ENCODE results near the gene PROSER3.

Gene PROSER3

DNA sequence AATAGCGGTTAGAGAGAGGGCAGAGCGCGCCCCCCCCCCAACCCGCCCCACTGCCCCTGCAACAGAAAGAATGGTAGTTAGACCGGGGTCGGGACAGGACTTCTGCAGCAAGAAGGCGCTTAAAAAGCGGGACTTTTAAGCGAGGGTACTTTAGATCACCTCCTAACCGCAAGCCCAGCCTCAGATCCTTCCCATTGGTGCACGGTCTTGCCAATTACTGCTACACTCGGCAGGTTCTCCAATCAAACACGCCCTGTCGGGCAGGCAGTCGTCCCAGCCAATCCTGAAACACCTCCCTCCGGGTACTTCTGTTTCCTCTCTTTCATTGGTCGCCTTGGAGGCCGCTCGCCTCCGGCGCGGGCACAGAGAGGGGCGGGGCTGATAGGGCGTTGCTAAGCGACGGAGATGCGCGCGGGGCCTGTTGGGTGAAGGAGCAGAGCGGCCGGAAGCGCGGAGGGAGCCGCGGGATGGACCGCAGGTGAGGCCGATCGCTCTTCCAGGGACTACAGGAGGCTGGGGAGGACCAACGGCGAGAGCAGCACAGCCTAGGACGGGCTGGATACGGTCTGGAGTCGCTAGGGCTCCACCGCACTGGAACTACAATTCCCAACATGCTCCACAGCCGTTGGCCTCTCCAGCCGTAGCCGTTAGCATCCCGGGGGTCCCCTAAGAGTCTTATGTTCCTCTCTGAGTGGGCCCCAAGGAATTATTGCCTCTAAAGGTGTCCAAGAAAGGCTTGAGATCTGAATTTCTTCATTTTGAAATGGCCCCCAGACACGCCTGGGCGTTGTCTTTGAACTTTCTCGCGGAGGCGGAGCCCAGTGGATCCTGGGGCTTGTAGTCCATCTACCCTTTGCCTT lies at the start of gene PROSER3:
PROSER3 (plus strand) TSS at position 428 of the 860 bp plus-strand sequence; CDS start at position 468, 40 bp downstream.
- DNase-seq (ENCODE audit: low spot score): peak; percentile 97

DNA sequence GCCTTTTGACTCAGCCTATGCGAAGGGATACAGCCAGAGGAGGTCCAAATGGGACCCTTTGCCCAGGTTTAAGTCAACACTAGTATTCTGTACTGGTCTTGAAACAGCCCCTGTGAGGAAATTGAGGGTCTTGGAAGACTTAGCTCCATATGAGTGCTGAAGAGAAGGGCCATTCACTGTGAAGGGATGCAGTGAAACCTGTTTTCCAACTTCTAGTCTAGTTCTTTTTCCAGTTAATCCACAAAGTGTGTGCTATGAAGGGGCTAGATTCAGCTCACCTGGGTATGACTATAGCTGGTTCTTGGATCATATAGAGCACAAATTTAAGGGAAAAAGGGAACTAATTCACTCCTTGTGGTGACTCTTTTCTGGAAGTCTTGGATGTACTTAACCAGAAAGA lies 49.6 kb upstream of the PROSER3 start:
- no peak for DNase-seq (ENCODE audit: low spot score)

DNA sequence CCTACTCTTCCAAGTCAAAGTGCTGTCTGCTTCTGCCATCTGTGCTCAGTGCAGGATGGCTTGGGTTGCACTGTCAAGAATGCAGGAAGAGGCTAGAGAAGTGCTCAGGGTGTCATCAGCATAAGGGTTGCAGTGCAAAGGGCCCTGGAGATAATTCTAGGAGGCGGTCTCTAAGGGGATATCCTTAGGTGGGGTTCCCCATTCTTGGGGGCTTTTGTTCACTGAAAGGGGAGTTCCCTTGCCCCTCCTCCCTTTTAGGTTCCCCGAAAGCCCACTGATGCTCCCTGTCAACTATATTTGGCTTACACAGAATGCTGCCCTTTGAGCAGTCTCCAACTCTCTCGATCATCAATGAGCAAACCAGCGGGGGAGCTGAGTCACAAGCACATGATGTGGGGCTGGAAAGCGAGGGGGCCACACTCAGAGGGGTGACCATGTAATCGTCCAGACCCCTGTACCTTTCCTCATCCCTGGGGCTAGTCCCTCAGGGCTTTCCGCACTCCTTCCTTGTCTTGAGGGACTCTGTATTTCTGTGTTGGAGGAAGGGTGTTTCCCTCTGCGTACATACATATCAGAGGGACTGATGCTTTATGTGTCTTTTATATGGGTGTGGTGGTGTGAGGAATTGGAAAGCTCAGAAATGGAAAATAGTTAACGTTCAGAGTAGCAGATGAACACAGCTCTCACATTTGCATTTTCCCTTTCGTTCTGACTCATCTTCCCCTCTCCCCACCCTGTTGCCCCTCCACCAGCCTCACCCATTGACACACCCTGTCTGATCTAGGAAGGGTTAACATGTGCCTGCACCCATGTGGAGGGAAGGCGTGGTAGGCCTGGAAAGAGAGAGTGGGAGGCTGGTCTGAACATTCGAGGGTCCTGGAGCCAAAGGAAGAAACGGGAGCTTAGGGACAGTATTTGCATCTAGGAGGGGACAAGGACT lies 46.9 kb upstream of the PROSER3 start:
- no peak for DNase-seq (ENCODE audit: low spot score)

DNA sequence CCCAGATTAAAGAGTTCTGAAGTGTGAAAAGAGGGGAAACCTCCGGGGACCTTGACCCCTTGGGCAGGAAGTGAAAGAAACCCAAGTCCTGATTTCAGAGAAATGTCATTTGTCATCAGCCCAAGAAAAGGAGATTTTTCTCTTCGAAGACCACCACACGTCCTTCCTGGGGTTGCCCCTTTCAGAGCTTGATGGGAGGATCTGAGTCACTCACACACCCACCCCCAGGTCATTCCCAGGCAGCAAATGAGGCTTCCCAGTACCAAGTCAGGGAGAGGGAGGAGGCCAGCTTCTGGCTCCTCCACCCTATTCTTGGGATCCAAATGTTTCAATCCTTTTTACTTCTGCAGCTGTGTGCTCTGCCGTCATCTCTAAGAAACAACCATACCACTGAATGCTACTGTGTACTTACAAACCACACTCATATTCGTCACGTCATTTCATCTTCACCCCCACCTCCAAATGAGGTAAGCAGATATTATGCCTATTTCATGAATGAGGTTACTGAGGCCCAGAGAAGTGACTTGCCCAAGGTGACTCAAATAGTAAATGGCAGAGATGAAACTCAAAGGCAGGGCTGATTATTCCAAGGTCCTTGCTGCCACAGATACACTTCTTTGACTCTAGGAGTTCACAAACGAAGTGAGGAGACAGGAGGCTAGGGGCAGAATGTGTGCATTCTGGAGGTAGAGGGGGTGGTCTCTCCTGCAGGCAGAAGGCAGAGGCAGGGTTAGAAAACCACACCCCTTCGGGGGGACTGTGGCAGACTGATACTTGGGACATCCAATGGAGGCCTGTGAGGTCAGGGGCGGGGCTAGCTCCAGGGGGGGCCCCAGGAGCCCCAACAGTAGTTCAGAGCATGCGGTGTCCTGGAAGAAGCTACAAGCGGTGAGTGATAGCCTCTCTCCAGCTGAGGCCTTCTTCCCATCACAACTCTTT lies 45.1 kb upstream of the PROSER3 start:
- no peak for DNase-seq (ENCODE audit: low spot score)

DNA sequence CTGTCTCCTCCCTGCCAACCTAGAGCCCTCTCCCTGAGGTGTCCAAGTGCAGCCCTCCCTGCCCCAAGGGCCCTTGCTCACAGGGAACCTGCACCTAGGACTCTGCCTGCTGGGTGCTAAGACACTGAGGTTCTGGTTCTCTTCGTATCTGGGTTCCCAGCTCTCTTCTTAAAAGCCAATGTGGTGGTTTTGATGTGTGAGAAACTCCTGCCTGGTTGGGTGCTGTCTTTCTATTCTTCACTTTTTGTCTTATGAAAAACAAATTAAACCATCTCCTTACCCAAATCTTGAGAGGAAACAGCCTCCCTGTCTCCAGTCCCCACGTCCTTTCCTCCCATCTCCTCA lies 44.5 kb upstream of the PROSER3 start:
- no peak for DNase-seq (ENCODE audit: low spot score)

DNA sequence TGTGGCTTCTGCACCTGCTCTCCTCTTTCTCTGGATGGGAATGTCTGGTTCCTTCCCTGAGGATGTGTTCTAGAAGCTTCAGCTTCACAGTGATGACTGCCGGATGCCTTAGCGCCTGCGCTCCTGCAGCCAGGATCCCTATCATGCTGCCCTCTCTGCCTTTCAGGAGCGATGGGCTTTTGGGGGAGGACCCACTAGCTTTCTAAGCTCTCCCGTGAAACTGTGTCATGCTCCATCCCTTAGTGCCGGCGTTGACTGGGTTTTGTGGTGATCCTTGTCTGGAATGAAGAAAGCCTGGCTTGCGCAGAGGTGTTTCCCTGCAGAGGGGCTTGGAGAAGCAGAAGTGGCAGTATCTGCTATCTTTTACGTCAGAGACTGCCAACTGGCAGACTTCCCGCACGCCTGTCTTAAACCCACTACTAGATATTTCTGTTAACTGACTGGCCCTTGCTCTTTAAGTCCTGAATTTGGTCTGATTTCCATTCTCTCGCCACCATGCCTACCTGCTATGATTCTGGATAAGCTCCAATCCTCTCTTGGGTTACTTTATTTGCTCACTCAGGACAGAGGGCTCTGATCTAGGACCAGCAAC lies 44.0 kb upstream of the PROSER3 start:
- DNase-seq (ENCODE audit: low spot score): no peak

DNA sequence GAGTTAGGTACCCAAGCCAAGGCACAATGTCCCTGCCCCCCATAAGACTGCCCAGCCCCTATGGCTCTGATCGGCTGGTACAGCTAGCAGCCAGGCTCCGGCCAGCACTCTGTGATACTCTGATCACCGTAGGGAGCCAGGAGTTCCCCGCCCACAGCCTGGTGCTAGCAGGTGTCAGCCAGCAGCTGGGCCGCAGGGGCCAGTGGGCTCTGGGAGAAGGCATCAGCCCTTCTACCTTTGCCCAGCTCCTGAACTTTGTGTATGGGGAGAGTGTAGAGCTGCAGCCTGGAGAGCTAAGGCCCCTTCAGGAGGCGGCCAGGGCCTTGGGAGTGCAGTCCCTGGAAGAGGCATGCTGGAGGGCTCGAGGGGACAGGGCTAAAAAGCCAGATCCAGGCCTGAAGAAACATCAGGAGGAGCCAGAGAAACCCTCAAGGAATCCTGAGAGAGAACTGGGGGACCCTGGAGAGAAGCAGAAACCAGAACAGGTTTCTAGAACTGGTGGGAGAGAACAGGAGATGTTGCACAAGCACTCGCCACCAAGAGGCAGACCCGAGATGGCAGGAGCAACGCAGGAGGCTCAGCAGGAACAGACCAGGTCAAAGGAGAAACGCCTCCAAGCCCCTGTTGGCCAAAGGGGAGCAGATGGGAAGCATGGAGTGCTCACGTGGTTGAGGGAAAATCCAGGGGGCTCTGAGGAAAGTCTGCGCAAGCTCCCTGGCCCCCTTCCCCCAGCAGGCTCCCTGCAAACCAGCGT lies 43.2 kb upstream of the PROSER3 start:
- no peak for DNase-seq (ENCODE audit: low spot score)

DNA sequence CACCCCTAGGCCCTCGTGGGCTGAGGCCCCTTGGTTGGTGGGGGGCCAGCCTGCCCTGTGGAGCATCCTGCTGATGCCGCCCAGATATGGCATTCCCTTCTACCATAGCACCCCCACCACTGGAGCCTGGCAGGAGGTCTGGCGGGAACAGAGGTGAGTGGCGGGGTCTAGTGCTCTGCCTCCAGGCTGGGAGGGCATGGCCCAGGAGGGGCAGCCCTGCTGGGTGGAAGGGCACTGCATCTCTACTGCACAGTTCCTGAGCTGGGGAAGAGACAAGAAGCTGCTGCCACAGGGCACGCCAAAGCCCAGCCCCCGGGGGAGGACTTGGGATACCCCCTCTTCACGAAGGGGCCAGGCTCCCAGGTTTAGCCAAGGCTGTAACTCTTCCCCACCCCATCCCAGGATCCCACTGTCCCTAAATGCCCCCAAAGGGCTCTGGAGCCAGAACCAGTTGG lies 42.6 kb upstream of the PROSER3 start:
- DNase-seq (ENCODE audit: low spot score): no peak

DNA sequence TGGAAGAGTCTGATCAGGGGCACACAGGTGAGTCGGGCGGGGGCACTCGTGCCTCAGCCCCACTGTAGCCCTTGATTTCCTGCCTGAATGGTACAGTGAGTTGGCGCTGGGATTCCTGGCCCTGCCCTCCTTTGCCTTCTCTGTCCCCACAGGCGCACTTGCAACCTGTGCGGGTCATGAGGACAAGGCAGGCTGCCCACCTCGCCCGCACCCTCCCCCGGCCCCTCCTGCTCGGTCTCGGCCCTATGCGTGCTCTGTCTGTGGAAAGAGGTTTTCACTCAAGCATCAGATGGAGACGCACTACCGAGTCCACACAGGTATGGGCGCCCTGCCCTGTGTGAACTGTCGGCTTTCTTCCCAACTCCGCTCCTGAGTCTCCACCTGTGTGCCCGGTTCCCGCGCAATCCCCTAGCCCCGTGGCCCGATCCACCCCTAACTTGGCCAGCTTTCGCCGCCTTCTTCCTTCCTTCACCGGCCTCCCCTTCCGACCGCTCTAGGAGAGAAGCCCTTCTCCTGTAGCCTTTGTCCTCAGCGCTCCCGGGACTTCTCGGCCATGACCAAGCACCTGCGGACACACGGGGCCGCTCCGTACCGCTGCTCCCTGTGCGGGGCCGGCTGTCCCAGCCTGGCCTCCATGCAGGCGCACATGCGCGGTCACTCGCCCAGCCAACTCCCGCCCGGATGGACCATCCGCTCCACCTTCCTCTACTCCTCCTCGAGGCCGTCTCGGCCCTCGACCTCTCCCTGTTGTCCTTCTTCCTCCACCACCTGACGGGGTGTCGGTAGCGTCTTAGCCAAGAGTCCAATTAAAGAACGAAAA lies 41.8 kb upstream of the PROSER3 start:
- DNase-seq (ENCODE audit: low spot score): no peak

DNA sequence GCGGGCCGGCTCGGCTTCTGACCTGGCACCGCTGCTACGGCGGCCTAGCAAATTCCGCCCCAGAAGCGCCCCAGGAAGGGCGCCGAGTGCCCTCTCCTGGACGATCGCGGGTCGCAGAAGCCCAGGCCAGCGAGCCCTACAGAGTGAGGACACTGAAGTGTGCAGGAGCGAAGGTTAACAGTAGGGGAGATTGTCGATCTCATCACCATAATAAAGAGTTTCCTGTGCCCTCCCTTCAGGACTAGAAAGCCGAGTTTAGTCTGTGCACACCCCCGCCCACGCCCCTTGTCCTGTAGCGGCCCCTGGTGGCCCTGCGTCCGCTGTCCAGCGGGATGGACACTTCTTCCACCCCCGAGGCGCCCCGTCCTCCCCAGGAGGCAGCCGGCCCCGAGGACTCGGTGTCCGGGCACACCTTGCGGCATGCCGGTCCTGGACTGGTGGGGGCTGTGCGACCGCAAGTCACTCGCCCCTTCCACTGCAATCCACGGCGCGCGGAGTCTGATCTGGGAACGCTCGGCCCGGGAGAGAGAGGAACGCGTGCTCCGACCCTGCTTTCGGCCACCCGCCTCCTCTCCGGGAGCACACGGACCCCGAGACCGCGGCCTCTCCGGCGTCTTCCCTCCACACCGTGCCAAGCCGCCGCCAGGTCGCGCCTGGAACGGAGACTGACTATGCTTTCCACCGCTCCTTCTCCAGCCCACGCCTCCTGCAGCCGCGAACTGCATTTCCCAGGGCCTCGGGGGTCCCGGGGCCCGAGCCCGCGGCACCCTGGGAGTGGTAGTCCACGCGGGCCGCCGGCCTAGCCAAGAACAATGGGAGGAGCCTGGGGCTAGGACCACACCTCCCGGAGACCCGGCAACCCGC lies 40.9 kb upstream of the PROSER3 start:
- DNase-seq (ENCODE audit: low spot score): peak; percentile 85

DNA sequence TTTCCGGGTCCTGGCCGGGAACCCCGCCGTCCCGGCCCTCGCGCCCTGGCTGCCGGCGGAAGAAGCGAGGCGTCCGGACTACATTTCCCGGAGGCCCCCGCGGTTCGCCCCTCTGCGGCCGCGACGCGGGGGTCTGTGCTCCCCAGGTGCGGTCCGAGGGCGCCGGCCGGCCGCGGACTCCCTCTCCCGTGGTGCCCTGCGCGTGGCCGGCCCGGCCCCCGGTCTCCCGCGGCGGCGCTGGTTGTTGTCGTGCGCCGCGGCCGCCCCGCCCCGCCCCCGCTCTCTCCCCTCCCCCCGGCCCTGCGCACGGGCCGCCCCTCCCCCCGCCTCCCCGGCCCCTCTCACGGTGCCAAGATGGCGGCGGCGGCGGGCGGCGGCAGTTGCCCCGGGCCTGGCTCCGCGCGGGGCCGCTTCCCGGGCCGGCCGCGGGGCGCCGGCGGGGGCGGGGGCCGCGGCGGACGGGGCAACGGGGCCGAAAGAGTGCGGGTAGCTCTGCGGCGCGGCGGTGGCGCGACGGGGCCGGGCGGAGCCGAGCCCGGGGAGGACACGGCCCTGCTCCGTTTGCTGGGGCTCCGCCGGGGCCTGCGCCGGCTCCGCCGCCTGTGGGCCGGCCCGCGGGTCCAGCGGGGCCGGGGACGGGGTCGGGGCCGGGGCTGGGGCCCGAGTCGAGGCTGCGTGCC lies 40.2 kb upstream of the PROSER3 start, which contains the start of gene KMT2B:
KMT2B (plus strand) TSS at position 339 of the 680 bp plus-strand sequence; CDS start at position 355, 16 bp downstream.
- DNase-seq (ENCODE audit: low spot score): peak; percentile 99

DNA sequence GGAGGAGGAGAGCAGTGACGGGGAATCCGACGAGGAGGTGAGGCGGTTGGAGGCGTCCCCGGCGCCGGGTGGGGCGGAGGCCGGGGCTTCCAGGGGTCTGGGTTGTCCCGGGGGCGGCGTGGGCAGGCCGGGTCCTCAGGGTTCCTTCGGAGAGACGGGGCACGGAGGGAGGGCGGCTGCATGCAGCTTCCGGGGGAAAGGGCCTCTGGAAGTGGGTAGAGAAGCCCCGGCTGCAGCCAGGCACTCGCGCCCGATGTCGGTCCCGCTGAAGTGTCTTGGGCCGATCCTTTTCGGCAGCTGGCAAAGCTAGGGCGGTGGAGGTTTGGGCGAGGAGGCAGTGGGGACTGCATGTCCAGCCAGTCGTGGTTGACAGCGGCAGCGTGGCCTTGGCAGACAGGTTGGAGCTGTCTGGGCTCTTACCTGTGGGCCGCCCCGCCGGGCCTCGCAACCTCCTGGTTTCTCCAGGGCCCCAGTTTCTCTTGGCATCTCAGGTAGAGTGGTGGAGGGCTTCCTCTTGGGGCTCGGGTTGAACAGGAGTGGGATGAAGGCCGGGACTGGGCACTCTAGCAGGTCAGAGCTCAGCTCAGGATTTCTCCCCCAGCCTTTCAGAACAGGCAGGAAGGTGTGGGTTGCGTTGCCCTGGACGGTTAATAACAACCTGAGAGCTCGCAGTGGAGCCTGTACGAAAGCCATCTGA lies 39.5 kb upstream of the PROSER3 start:
- DNase-seq (ENCODE audit: low spot score): peak; percentile 64

DNA sequence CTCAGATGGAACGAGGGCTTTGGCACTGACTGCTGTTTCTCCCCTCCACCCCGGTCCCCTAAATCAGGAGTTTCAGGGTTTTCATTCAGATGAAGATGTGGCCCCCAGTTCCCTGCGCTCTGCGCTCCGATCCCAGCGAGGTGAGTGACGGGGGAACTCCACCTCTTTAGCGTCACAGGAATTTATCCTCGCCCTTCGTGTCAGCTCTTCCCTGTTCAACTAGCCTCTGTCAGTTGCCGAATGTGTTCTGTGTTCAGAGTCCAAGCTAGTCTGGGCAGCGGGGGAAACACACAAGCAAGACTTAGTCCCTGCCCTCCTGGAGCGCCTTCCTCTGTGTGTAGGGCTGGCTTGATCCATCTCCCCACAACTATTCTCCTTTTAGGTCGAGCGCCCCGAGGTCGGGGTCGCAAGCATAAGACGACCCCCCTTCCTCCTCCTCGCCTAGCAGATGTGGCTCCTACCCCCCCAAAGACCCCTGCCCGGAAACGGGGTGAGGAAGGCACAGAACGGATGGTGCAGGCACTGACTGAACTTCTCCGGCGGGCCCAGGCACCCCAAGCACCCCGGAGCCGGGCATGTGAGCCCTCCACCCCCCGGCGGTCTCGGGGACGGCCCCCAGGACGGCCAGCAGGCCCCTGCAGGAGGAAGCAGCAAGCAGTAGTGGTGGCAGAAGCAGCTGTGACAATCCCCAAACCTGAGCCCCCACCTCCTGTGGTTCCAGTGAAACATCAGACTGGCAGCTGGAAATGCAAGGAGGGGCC lies 38.4 kb upstream of the PROSER3 start:
- DNase-seq (ENCODE audit: low spot score): no peak

DNA sequence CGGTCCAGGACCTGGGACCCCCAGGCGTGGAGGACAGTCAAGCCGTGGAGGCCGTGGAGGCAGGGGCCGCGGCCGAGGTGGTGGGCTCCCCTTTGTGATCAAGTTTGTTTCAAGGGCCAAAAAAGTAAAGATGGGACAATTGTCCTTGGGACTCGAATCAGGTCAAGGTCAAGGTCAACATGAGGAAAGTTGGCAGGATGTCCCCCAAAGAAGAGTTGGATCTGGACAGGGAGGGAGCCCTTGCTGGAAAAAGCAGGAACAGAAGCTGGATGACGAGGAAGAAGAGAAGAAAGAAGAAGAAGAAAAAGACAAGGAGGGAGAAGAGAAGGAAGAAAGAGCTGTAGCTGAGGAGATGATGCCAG lies 37.8 kb upstream of the PROSER3 start:
- no peak for DNase-seq (ENCODE audit: low spot score)

DNA sequence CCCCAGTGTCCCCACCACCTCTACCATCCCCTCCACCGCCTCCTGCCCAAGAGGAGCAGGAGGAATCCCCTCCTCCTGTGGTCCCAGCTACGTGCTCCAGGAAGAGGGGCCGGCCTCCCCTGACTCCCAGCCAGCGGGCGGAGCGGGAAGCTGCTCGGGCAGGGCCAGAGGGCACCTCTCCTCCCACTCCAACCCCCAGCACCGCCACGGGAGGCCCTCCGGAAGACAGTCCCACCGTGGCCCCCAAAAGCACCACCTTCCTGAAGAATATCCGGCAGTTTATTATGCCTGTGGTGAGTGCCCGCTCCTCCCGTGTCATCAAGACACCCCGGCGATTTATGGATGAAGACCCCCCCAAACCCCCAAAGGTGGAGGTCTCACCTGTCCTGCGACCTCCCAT lies 37.3 kb upstream of the PROSER3 start:
- DNase-seq (ENCODE audit: low spot score): no peak

DNA sequence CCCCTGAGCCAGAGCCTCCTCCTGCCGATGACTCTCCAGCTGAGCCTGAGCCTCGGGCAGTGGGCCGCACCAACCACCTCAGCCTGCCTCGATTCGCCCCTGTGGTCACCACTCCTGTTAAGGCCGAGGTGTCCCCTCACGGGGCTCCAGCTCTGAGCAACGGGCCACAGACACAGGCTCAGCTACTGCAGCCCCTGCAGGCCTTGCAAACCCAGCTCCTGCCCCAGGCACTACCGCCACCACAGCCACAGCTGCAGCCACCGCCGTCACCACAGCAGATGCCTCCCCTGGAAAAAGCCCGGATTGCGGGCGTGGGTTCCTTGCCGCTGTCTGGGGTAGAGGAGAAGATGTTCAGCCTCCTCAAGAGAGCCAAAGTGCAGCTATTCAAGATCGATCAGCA lies 36.6 kb upstream of the PROSER3 start:
- DNase-seq (ENCODE audit: low spot score): no peak

DNA sequence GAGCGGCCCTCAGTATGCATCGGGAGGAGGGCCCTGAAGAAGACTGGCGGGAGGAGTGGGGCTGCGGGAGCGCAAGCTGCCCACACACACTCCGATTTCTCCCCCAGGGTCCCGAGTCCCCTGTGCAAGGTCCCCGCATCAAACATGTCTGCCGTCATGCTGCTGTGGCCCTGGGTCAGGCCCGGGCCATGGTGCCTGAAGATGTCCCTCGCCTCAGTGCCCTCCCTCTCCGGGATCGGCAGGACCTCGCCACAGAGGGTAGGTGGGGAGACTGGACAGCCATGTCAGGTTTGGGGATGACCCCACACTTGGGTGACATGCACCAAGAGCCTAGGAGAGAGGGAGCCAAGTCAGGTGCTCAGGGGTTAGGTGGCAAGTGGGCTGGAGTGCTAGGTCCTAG lies 35.5 kb upstream of the PROSER3 start:
- DNase-seq (ENCODE audit: low spot score): no peak

Measured in D341Med (cell line).